Neuron (in vitro differentiated cells): Measurements from ENCODE around the gene KIF1C.
"Not testable (repeated sequence)": the region's sequence is repeated elsewhere in the genome, so short reads cannot be mapped to it uniquely, and the experiment has no call there.

Experiments
- H2AFZ ChIP-seq: one replicate; pipeline ENCODE4 v1.6.1; 2013; ENCODE audit warnings: low read depth, mild to moderate bottlenecking, inconsistent platforms, low read length, moderate library complexity
- H3K27me3 ChIP-seq: one replicate; pipeline ENCODE4 v1.6.1; 2013; ENCODE audit warnings: low read length; ENCODE audit not compliant: insufficient read depth
- H3K36me3 ChIP-seq: one replicate; pipeline ENCODE4 v1.6.1; 2013; ENCODE audit warnings: low read length; ENCODE audit not compliant: insufficient read depth
- H3K4me1 ChIP-seq: one replicate; pipeline ENCODE4 v1.6.1; 2013; ENCODE audit warnings: low read length; ENCODE audit not compliant: insufficient read depth
- H3K4me3 ChIP-seq: 2 replicates; pipeline ENCODE4 v1.5.1; 2013; ENCODE audit warnings: mild to moderate bottlenecking, low read length, moderate library complexity
- H3K9me3 ChIP-seq: one replicate; pipeline ENCODE4 v1.6.1; 2013; ENCODE audit warnings: low read length

KIF1C gene

GRCh38 chr17:5027299-5027698, 29.5 kb downstream of the KIF1C start:
- Histone ChIP-seq H3K9me3 (no peaks in the 10 kb centered on the region), H3K27me3 (no peaks in the 10 kb centered on the region), H3K36me3 (peaks cover 14% of the 10 kb centered on the region), H2AFZ (no peak overlapping the region), H3K4me1 (no peaks in the 10 kb centered on the region), H3K4me3 (no peak overlapping the region)

GRCh38 chr17:5027916-5028315, 30.2 kb downstream of the KIF1C start:
- Histone ChIP-seq H3K4me1 (no peaks in the 10 kb centered on the region), H3K27me3 (no peaks in the 10 kb centered on the region), H3K9me3 (no peaks in the 10 kb centered on the region), H3K4me3 (no peak overlapping the region), H2AFZ (no peak overlapping the region), H3K36me3 (peaks cover 8% of the 10 kb centered on the region)

- not testable (repeated sequence) for H3K36me3 ChIP-seq
Measured at GRCh38 chr17:5030168-5030567, 32.4 kb downstream of the KIF1C start.

GRCh38 chr17:5031365-5032082, 33.8 kb downstream of the KIF1C start:
- peaks cover 7% of the 10 kb centered on the region for H3K27me3 ChIP-seq
- peak overlapping the region; percentile 55 for H2AFZ ChIP-seq
- peak overlapping the region; percentile 41 for H3K4me3 ChIP-seq
- no peaks in the 10 kb centered on the region for H3K9me3 ChIP-seq
- H3K4me1 ChIP-seq = no peaks in the 10 kb centered on the region
- H3K36me3 ChIP-seq = no peaks in the 10 kb centered on the region

More at GRCh38 chr17:5030168-5030567, 32.4 kb downstream of the KIF1C start:
- H2AFZ ChIP-seq, H3K27me3 ChIP-seq, H3K9me3 ChIP-seq, H3K4me3 ChIP-seq, H3K4me1 ChIP-seq: not testable (repeated sequence)

- peaks cover 7% of the 10 kb centered on the region for H3K27me3 ChIP-seq
- no peak overlapping the region for H2AFZ ChIP-seq
- no peaks in the 10 kb centered on the region for H3K4me1 ChIP-seq
- H3K4me3 ChIP-seq = no peak overlapping the region
- H3K36me3 ChIP-seq = no peaks in the 10 kb centered on the region
- H3K9me3 ChIP-seq = no peaks in the 10 kb centered on the region
Measured at GRCh38 chr17:5032865-5033264, 35.1 kb downstream of the KIF1C start.

- H3K4me3 ChIP-seq = no peak overlapping the region
- H3K27me3 ChIP-seq = peaks cover 7% of the 10 kb centered on the region
Measured at GRCh38 chr17:5033352-5034015, 35.7 kb downstream of the KIF1C start.

GRCh38 chr17:5034063-5034462, 36.3 kb downstream of the KIF1C start:
- peaks cover 7% of the 10 kb centered on the region for H3K27me3 ChIP-seq
- no peaks in the 10 kb centered on the region for H3K36me3 ChIP-seq
- H3K9me3 ChIP-seq = no peaks in the 10 kb centered on the region
- no peaks in the 10 kb centered on the region for H3K4me1 ChIP-seq
- no peak overlapping the region for H2AFZ ChIP-seq
- no peak overlapping the region for H3K4me3 ChIP-seq

More at GRCh38 chr17:5033352-5034015, 35.7 kb downstream of the KIF1C start:
- no peaks in the 10 kb centered on the region for H3K4me1 ChIP-seq
- no peaks in the 10 kb centered on the region for H3K9me3 ChIP-seq
- H3K36me3 ChIP-seq = no peaks in the 10 kb centered on the region
- no peak overlapping the region for H2AFZ ChIP-seq

- no peaks in the 10 kb centered on the region for H3K36me3 ChIP-seq
- no peaks in the 10 kb centered on the region for H3K9me3 ChIP-seq
- H3K4me3 ChIP-seq = no peak overlapping the region
- H3K27me3 ChIP-seq = peaks cover 7% of the 10 kb centered on the region
- no peak overlapping the region for H2AFZ ChIP-seq
- H3K4me1 ChIP-seq = no peaks in the 10 kb centered on the region
Measured at GRCh38 chr17:5034651-5035050, 36.9 kb downstream of the KIF1C start.

GRCh38 chr17:5035315-5035714, 37.6 kb downstream of the KIF1C start, which contains the start of gene SLC52A1:
Gene SLC52A1 (minus strand): TSS chr17:5035426. CDS start chr17:5034606, 820 bp downstream.
- no peak within 1 kb of the TSS for H3K4me3 ChIP-seq
- H3K9me3 ChIP-seq = no peaks in the 10 kb centered on the region

GRCh38 chr17:5042157-5043022, 44.6 kb downstream of the KIF1C start:
- H2AFZ ChIP-seq = no peak overlapping the region
- H3K4me3 ChIP-seq = no peak overlapping the region
- H3K9me3 ChIP-seq = peaks cover 4% of the 10 kb centered on the region
- no peaks in the 10 kb centered on the region for H3K36me3 ChIP-seq
- no peaks in the 10 kb centered on the region for H3K27me3 ChIP-seq
- no peaks in the 10 kb centered on the region for H3K4me1 ChIP-seq

More at GRCh38 chr17:5035315-5035714, 37.6 kb downstream of the KIF1C start, which contains the start of gene SLC52A1:
- Histone ChIP-seq H3K4me1 (no peaks in the 10 kb centered on the region), H2AFZ (no peak within 1 kb of the TSS), H3K27me3 (peaks cover 7% of the 10 kb centered on the region), H3K36me3 (no peaks in the 10 kb centered on the region)

- Histone ChIP-seq H3K9me3 (peaks cover 4% of the 10 kb centered on the region), H3K36me3 (no peaks in the 10 kb centered on the region), H2AFZ (no peak overlapping the region), H3K4me1 (no peaks in the 10 kb centered on the region), H3K4me3 (no peak overlapping the region), H3K27me3 (no peaks in the 10 kb centered on the region)
Measured at GRCh38 chr17:5043524-5043923, 45.8 kb downstream of the KIF1C start.

- no peak overlapping the region for H2AFZ ChIP-seq
- no peaks in the 10 kb centered on the region for H3K36me3 ChIP-seq
- H3K4me3 ChIP-seq = no peak overlapping the region
- no peaks in the 10 kb centered on the region for H3K4me1 ChIP-seq
- peaks cover 4% of the 10 kb centered on the region for H3K9me3 ChIP-seq
- H3K27me3 ChIP-seq = no peaks in the 10 kb centered on the region
Measured at GRCh38 chr17:5044630-5045029, 46.9 kb downstream of the KIF1C start.

GRCh38 chr17:5045496-5045895, 47.7 kb downstream of the KIF1C start:
- Histone ChIP-seq H3K36me3 (no peaks in the 10 kb centered on the region), H3K4me3 (no peak overlapping the region), H3K27me3 (no peaks in the 10 kb centered on the region), H3K9me3 (peaks cover 4% of the 10 kb centered on the region), H2AFZ (no peak overlapping the region), H3K4me1 (peaks cover 4% of the 10 kb centered on the region)
